HG03520 (cell line): ENCODE measurements around the gene ZMYND11.

Experiments
- ATAC-seq: cut with Tn5 transposase; IDR thresholded peaks from one replicate; pipeline ENCODE4 v1.9.1; 2021; ENCODE audit warnings: mild to moderate bottlenecking, moderate library complexity; ENCODE audit not compliant: unreplicated experiment

Gene ZMYND11

DNA sequence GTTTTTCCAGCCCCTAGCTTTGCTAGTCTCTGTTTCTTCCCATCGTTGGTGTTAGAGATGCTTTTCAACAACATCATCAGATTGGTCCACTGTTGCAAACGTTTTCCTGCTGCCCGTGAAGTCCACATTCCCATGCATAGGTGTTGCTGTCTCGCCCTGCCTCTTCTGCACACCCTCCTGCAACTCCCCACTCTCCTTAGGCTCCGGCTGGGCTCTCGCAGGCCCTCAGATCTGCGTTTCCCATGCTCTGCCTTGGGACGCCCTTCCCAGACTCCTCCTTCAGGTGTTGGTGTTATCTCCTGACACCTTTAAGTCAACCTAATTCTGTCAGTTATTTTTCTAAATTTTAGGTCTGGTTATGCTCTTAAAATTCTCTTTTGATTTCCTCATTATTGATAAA lies 55.0 kb downstream of the ZMYND11 start:
- ATAC-seq = no peak

- ATAC-seq = no peak
These were observed 56.7 kb downstream of the ZMYND11 start for GRCh38 chr10:191703-192518.

DNA sequence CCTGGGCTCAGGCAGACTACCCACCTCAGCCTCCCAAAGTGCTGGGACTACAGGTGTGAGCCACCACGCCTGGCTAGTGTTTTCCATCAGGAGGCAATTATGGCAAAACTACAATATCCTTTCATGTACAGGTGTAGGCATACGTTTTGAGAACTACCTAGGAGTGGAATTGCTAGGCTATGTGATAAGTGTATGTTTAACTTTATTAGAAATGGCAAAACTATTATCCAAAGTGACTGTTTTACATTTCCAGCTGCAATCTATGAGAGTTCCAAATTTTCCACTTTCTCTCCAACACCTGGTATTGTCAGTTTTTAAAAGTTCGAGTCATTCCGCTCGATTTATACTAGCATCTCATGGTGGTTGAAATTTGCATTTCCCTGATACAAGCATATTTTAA lies 59.0 kb downstream of the ZMYND11 start:
- ATAC-seq = no peak

- no peak for ATAC-seq
These were observed 65.2 kb downstream of the ZMYND11 start for GRCh38 chr10:200405-200804.

DNA sequence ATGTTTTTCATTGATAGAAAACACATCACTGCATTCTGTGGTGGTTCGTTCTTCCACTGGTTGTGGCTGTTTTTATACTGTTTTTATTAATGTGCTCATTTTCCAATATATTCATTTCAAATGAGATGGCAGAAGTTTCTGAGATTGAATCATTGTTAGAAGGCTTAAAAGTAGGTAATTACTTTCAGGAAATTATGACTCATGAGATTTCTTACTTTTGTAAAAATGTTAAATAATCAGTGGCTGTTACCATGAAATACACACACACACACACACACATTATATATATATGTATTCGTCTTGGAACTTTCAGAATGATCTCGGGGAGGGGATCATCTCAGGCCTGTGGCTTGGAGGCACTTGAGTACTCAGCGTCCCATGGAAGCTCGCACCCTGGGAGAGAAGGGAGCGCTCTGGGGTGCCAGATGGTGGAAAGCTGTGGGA lies 66.1 kb downstream of the ZMYND11 start:
- no peak for ATAC-seq

DNA sequence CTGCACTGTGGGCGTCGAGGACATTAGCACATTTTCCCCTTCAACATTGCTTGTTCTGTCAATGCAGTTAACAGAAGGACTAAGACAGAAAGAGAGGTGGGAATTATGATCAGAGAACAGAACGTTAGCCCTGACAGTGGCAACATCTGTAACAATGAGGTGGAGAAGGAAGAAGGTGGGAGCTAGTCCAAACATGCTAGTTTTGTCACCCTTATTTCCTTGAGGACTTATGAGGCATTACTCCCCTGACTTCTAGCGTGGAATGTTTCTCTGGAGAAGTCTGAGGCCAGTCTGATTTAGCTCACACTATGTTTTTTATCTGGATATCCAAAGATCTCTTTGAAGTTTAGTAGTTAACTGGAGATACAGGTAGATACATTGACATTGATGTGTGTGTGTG lies 73.4 kb downstream of the ZMYND11 start:
- no peak for ATAC-seq

DNA sequence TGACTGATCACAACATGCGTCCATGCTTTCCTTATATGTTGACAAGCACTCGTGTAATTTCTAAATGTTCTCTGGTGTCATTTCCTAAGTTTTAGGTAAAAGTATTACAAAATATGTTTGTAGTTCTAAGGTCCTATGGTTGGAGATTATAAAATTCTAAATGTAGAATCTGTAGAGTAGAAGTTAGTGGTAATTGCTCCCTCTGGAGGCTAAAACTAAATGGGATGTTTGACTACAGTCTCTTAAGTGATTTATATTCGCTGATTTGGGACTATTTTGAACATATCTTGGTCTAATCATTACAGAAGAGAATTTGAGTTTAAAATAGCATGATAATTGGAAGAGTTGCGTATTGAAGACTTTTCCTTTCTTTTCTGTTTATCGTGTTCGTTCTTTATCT lies 74.1 kb downstream of the ZMYND11 start:
- no peak for ATAC-seq

GRCh38 chr10:210297-210696 lies 75.0 kb downstream of the ZMYND11 start:
- no peak for ATAC-seq

- ATAC-seq = no peak
These were observed 80.2 kb downstream of the ZMYND11 start for GRCh38 chr10:215444-215843.

GRCh38 chr10:218798-219197 lies 83.5 kb downstream of the ZMYND11 start:
- ATAC-seq = no peak

DNA sequence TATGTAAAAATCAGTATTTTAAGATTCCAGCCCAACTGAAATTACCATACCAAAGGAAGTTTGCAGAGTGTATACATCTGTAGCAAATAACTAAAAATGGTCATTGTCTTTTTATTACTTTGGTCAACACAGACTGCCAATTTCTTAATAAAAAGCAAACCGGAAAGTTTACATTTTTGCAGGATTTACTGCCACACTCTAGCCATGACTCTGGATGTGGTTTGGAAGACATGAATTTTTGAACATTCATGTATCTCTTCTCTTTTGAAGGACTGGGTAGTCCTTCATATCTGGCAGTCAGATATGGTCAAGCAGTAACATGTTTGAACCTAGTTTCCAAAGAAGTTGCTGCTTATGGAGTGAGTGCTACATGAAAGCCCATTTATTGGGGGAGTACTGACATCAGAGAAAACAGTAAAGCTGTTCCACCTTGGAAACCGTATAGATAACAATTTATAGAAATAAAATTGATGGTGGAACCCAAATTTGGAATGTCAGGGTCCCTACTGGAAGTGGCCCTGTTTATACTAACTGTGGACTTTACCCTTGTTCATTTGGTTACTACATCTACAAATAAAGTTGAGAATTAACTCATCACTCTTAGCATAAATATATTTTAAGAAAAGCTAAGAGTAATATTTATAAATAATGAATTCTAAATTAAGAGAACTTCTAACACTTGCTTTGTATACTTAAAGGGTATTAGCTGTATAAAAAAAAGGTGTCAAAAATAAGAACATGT lies 84.6 kb downstream of the ZMYND11 start:
- no peak for ATAC-seq

DNA sequence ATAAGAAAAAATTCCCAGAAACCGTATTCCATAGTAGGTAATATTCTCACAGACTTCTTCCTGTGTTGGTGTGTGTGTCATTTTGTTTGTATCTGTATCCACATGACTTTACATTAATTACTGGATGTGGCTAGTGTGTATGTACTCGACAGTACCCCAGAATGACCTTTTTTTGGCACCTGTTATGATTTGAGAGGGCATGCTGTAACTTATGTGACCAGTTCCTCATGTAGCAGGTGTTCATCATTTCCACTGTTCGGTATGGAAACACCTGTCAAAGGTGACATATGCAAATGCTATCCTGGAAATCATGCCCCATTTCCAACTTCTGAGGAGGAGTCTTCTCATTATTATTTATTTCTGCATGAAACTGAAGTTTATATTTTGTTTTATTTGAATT lies 89.3 kb downstream of the ZMYND11 start:
- no peak for ATAC-seq

DNA sequence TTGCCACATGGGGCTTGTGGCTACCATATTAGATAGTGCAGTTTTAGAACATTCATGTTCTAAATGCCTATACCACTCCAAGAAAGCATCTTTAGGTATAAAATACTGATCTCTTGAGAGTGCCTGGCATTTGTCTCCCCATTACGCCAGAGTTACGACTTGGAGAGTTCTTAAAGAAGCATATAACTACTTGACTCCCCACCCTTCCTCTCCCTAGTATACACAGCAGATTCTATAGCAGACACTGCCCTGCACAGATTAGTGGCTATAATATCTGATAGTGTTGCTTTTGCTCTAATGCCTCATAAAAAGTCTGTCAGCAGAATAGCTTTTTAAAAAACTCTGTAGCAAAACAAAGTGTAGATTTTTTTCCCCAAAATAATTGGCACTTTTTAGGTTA lies 90.8 kb downstream of the ZMYND11 start:
- no peak for ATAC-seq

GRCh38 chr10:227014-227413 lies 91.8 kb downstream of the ZMYND11 start:
- no peak for ATAC-seq

DNA sequence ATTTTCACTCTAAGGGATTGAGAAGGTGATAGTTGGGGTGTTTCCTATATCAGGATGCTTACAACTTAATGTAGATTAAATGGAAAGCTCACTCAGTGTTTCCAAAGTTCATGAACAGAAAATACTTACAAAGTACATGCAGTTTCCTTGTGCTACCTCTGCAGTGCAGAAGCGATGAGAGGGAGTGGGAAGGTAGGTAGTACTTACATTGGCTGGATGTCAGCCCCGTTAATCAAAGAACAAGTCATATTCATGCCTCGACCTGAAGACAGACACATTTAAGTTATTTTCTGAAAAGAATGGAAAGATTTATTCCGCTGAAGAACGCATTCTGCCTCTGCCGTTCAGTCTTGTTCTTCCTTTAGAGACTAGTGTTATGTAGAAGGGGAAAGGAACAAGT lies 93.1 kb downstream of the ZMYND11 start:
- ATAC-seq = no peak

- ATAC-seq = no peak
These were observed 95.5 kb downstream of the ZMYND11 start for GRCh38 chr10:230758-231157.

GRCh38 chr10:232061-232460 lies 96.8 kb downstream of the ZMYND11 start:
- no peak for ATAC-seq

DNA sequence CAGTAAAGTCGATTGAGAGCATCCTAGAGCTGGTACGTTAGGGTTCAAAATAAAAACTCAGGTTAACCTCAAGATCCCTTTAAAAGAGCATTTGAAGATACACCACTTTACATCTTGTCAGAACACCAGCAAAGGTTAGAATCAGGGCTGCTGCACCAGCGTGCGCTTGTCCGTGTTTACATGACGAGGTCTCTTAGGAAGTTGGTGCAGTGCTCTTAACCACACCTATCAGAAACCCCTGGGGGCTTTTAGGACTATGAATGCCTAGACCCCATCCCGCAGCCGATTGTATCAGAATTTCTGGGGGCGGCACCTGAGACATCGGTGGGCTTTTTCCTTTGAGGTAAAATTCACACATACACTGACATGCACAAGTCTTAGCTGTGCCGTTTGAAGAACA lies 97.6 kb downstream of the ZMYND11 start:
- ATAC-seq = no peak

GRCh38 chr10:234708-235406 lies 99.6 kb downstream of the ZMYND11 start:
- ATAC-seq = no peak

DNA sequence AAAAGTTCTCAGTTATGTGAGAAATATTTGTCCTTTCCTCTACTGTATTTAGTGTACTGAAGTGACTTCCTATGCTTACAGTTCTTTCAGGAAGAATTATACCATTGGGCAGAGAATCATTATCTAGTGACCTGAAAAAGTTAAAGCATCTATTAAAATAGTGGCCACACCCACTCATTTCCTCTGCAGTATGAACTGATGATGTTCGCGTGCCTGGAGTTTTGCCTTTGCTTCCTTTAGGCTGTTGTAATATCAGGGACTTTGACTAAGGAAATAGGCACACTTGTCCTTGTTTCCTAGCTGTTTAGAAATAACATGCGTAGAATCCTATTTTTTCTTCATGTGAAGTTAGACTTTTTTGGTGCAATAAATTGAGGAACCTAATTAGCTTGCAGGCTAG lies 100.7 kb downstream of the ZMYND11 start:
- ATAC-seq = no peak

GRCh38 chr10:239109-239508 lies 103.9 kb downstream of the ZMYND11 start:
- no peak for ATAC-seq

GRCh38 chr10:241451-241850 lies 106.2 kb downstream of the ZMYND11 start:
- no peak for ATAC-seq
